Astrocyte (in vitro differentiated cells and primary cell): ENCODE data around the gene PLA2G3. TPM values are rescaled to one million over a fixed set of nuclear protein-coding genes. Genes with fewer than 3 reads are reported as not detected.

ENCODE experiments used
- DNase-seq: peaks from one replicate; pipeline ENCODE4 v3.0.0-alpha.2; 2010; ENCODE audit warnings: low read depth
- FAIRE-seq: peaks from 2 replicates; lab custom pipeline; 2011; peaks lifted over from hg19 to GRCh38; lab: Jason Lieb, UNC
- H2AFZ ChIP-seq: 2 replicates; pipeline ENCODE4 v1.6.0; 2012; ENCODE audit warnings: low read depth, low read length, inconsistent platforms
- H3K27ac ChIP-seq: 2 replicates; pipeline ENCODE4 v1.5.1; 2011; ENCODE audit warnings: low read depth, low read length, inconsistent platforms
- H3K27me3 ChIP-seq: 2 replicates; pipeline ENCODE4 v1.6.0; 2011; ENCODE audit warnings: low read length, inconsistent platforms; ENCODE audit not compliant: insufficient read depth
- H3K36me3 ChIP-seq: 2 replicates; pipeline ENCODE4 v1.5.1; 2011; ENCODE audit warnings: low read length, inconsistent platforms; ENCODE audit not compliant: insufficient read depth
- H3K4me1 ChIP-seq: 2 replicates; pipeline ENCODE4 v1.5.1; 2011; ENCODE audit warnings: low read length, inconsistent platforms; ENCODE audit not compliant: insufficient read depth
- H3K4me2 ChIP-seq: 2 replicates; pipeline ENCODE4 v1.6.0; 2012; ENCODE audit warnings: low read length, inconsistent platforms
- H3K4me3 ChIP-seq: 2 replicates; pipeline ENCODE4 v1.5.1; 2011; ENCODE audit warnings: low read depth, mild to moderate bottlenecking, low read length, inconsistent platforms; ENCODE audit not compliant: insufficient read depth
- H3K79me2 ChIP-seq: 2 replicates; pipeline ENCODE4 v1.6.0; 2012; ENCODE audit warnings: mild to moderate bottlenecking, low read length, inconsistent platforms; ENCODE audit not compliant: insufficient read depth
- H3K9ac ChIP-seq: 2 replicates; pipeline ENCODE4 v1.6.0; 2012; ENCODE audit warnings: mild to moderate bottlenecking, low read length, inconsistent platforms
- H3K9me3 ChIP-seq: 2 replicates; pipeline ENCODE4 v1.5.1; 2012; ENCODE audit warnings: low read depth, mild to moderate bottlenecking, low read length, inconsistent platforms; ENCODE audit not compliant: insufficient read depth
- H4K20me1 ChIP-seq: 2 replicates; pipeline ENCODE4 v1.6.0; 2012; ENCODE audit warnings: low read length, inconsistent platforms; ENCODE audit not compliant: insufficient read depth
- H3K27ac Mint-ChIP-seq: one replicate; pipeline ENCODE4 v1.8.0; 2021; ENCODE audit warnings: mild to moderate bottlenecking, mixed read lengths; ENCODE audit not compliant: unreplicated experiment
- H3K27me3 Mint-ChIP-seq: one replicate; pipeline ENCODE4 v1.8.0; 2021; ENCODE audit warnings: low read depth, mixed read lengths; ENCODE audit not compliant: unreplicated experiment
- H3K36me3 Mint-ChIP-seq: one replicate; pipeline ENCODE4 v1.8.0; 2021; ENCODE audit warnings: low read depth, mixed read lengths; ENCODE audit not compliant: unreplicated experiment
- H3K4me1 Mint-ChIP-seq: one replicate; pipeline ENCODE4 v1.8.0; 2021; ENCODE audit warnings: low read depth, mixed read lengths; ENCODE audit not compliant: unreplicated experiment
- H3K4me3 Mint-ChIP-seq: one replicate; pipeline ENCODE4 v1.8.0; 2021; ENCODE audit warnings: mild to moderate bottlenecking, moderate library complexity, mixed read lengths; ENCODE audit not compliant: unreplicated experiment
- H3K9me3 Mint-ChIP-seq: one replicate; pipeline ENCODE4 v1.8.0; 2021; ENCODE audit warnings: mild to moderate bottlenecking, mixed read lengths; ENCODE audit not compliant: unreplicated experiment
- CTCF ChIP-seq: IDR thresholded peaks from 2 replicates; pipeline ENCODE4 v1.5.1; 2011; ENCODE audit warnings: low read depth, mild to moderate bottlenecking, inconsistent platforms, low read length, moderate library complexity; ENCODE audit not compliant: insufficient read depth
- EZH2 ChIP-seq: IDR thresholded peaks from 2 replicates; pipeline ENCODE4 v1.6.1; 2012; ENCODE audit warnings: mild to moderate bottlenecking, low read length, inconsistent platforms; ENCODE audit not compliant: insufficient read depth
- total RNA-seq: library from RNA; stranded (reverse); gene quantifications from 2 replicates; pipeline ENCODE4 v1.2.1, GENCODE V29; 2021

PLA2G3 gene
- total RNA-seq, 1 donor from 2014 or later, result not detected

GRCh38 chr22:31091106-31091975 lies 49.0 kb downstream of the PLA2G3 start:
- Histone ChIP-seq H3K9me3 (no peaks in the 10 kb centered on the region), H3K4me1 (peaks cover under 1% of the 10 kb centered on the region), H3K9ac (no peak overlapping the region), H3K27ac (no peak overlapping the region), H2AFZ (no peak overlapping the region), H4K20me1 (peaks cover 81% of the 10 kb centered on the region), H3K4me3 (no peak overlapping the region), H3K27me3 (no peaks in the 10 kb centered on the region), H3K4me2 (no peak overlapping the region), H3K79me2 (peaks cover 24% of the 10 kb centered on the region), H3K36me3 (peaks cover 46% of the 10 kb centered on the region)
- FAIRE-seq (no peak), DNase-seq (no peak)
- Mint-ChIP-seq H3K9me3 (no peaks in the 10 kb centered on the region), H3K4me1 (peaks cover 3% of the 10 kb centered on the region), H3K36me3 (peaks cover 25% of the 10 kb centered on the region), H3K4me3 (no peak overlapping the region), H3K27ac (no peak overlapping the region), H3K27me3 (no peaks in the 10 kb centered on the region)
- TF ChIP-seq EZH2 (no peak), CTCF (no peak)

GRCh38 chr22:31090217-31091085 lies 49.9 kb downstream of the PLA2G3 start:
- FAIRE-seq, result no peak
- Mint-ChIP-seq H3K27me3 (no peaks in the 10 kb centered on the region), H3K36me3 (peaks cover 16% of the 10 kb centered on the region), H3K9me3 (no peaks in the 10 kb centered on the region), H3K27ac (no peak overlapping the region), H3K4me1 (peaks cover 4% of the 10 kb centered on the region), H3K4me3 (no peak overlapping the region)
- Histone ChIP-seq H3K4me3 (no peak overlapping the region), H3K4me1 (peaks cover 9% of the 10 kb centered on the region), H2AFZ (no peak overlapping the region), H3K9ac (no peak overlapping the region), H3K79me2 (peaks cover 33% of the 10 kb centered on the region), H3K27ac (no peak overlapping the region), H3K9me3 (no peaks in the 10 kb centered on the region), H3K27me3 (no peaks in the 10 kb centered on the region), H3K4me2 (no peak overlapping the region), H4K20me1 (peaks cover 77% of the 10 kb centered on the region), H3K36me3 (peaks cover 44% of the 10 kb centered on the region)
- TF ChIP-seq EZH2, result no peak
- TF ChIP-seq CTCF, result no peak
- no peak for DNase-seq
